GM19025 (cell line): ENCODE results near the gene GNB2.
"Not testable (repeated sequence)": the region's sequence is repeated elsewhere in the genome, so short reads cannot be mapped to it uniquely, and the experiment has no call there.

ENCODE experiments used
- ATAC-seq: cut with Tn5 transposase; IDR thresholded peaks from one replicate; pipeline ENCODE4 v1.9.1; 2021; ENCODE audit warnings: mild to moderate bottlenecking, low read depth, moderate library complexity; ENCODE audit not compliant: unreplicated experiment

Gene GNB2

GRCh38 chr7:100693312-100694097, 20.0 kb downstream of the GNB2 start:
- ATAC-seq: peak; percentile 31

GRCh38 chr7:100694098-100694745, 20.7 kb downstream of the GNB2 start, which contains the start of gene GIGYF1:
Gene GIGYF1, minus strand, starts transcription at chr7:100694250. Its CDS starts 6,012 bp downstream, at chr7:100688238.
- peak; percentile 46 for ATAC-seq

- no peak for ATAC-seq
Measured at GRCh38 chr7:100696123-100696521, 22.6 kb downstream of the GNB2 start.

DNA sequence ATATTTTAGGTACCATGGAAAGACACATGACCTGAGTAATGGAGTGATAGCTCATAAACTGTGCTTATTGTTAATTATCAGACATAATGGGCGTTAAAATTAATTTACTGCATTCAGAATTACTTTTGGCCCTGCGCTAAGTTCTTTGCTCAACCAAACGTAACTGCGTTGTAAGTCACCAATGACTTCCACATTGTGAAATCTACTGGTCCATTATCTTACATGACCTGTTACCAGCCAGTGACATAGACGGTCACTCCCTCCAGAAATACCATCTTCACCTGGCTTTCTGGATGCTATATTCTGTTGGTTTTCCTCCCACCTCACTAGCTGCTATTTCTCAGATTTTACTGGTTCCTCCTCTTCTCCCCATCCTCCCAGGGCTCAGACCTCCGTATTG, 25.5 kb downstream of the GNB2 start:
- no peak for ATAC-seq

GRCh38 chr7:100701089-100701488, 27.5 kb downstream of the GNB2 start:
- ATAC-seq: not testable (repeated sequence)

- peak; percentile 37 for ATAC-seq
Measured at GRCh38 chr7:100705320-100705752, 31.8 kb downstream of the GNB2 start.

DNA sequence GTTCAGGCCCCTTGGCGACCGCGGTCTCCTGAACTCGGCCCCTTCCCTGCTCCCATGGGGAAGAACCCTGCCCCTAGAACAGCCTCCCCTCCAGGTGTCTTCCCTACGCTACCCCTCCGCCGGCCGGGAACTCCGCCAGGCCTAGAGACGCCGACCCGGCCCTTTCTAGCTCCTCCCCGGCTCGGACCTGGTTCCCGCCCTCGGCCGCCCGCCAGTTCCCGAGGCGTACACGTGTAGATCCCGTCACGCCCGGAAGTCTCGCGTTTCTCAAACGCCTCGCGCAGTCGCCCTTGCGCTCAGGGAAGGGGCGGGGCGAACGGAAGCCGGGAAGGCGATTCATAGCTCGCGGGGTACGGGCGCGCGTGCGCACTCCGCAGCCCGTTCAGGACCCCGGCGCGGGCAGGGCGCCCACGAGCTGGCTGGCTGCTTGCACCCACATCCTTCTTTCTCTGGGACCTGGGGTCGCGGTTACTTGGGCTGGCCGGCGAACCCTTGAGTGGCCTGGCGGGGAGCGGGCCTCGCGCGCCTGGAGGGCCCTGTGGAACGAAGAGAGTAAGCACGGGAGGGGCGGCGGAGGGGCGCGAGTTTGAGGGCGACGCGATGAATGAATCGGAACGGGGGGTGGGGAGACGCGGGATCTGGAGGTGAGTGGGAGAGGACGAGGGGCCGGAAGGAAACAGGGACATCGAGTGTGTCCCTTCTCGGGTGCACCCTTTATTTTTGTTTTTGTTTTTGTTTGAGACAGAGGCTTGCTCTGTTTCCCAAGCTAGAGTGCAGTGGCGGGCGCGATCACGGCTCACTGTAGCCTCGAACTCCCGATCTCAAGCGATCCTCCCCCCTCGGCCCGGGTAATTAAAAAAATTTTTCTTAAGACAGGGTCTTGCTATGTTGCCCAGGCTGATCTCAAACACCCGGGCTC, 32.5 kb downstream of the GNB2 start, which contains the start of gene POP7:
POP7 (plus strand) TSS at position 369 of the 919 bp plus-strand sequence. CDS start 710 bp downstream, outside the sequence.
- peak; percentile 89 for ATAC-seq

- ATAC-seq: no peak
Measured at GRCh38 chr7:100706672-100707311, 33.3 kb downstream of the GNB2 start.

GRCh38 chr7:100708395-100708794, 34.9 kb downstream of the GNB2 start:
- no peak for ATAC-seq

DNA sequence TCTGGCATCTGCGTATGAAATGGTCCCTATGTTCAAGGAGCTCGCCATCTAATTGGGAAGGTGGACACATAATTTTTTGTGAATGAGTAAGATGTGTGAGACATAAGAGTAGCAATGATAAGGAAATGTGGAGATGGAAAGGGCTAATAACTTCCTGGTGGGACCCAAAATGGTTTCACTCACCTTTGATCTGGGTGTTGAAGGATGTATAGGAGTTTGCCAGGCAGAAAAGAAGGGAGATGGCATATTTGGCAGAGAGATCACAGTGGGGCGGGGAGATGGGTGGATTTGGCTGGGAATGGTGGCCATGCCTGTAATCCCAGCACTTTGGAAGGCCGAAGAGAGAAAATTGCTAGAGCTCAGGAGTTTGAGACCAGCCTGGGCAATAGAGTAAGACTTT, 36.9 kb downstream of the GNB2 start:
- ATAC-seq: no peak

- ATAC-seq: no peak
Measured at GRCh38 chr7:100711369-100711768, 37.8 kb downstream of the GNB2 start.

DNA sequence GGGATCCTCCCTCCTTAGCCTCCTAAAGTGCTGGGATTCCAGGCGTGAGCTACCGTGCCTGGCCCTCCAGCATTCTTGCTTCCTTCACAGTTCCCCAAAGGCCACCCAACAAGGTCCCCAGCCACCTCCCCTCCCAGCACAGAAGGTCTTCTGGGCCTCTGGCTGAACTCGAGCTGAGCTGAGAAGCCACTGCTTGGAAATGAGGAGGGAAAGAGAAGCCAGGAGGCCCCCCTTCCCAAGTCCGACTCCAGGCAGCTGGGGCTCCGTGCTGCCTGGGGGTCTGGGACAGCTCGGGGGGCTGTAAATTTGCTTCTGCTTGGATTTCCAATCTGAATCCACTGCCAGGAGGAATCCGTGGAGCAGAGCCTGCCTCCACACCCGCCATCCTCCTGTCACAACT, 41.2 kb downstream of the GNB2 start:
- ATAC-seq: no peak

DNA sequence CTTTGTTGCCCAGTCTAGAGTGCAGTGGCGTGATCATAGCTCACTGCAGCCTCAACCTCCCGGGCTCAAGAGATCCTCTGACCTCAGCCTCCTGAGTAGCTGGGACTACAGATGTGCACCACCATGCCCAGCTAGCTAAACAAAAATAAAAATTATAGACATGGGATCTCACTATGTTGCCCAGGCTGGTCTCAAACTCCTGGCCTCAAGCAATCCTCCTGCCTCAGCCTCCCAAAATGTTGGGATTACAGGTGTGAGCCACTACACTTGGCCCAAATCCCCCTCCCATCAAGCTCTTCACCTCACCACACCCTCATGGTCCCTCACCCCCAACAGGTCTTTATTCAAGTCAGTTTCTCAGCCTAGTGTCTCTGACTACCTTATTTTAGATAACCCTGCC, 43.5 kb downstream of the GNB2 start:
- not testable (repeated sequence) for ATAC-seq

- no peak for ATAC-seq
Measured at GRCh38 chr7:100719523-100720278, 46.2 kb downstream of the GNB2 start.

DNA sequence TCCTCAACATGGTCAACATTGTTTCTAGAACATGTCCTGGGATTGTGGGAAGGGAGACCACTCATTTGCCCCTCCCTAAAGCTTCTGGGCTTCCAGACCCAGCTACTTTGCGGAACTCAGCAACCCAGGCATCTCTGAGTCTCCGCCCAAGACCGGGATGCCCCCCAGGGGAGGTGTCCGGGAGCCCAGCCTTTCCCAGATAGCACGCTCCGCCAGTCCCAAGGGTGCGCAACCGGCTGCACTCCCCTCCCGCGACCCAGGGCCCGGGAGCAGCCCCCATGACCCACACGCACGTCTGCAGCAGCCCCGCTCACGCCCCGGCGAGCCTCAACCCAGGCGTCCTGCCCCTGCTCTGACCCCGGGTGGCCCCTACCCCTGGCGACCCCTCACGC, 46.7 kb downstream of the GNB2 start, which contains the start of gene EPO:
EPO (plus strand) TSS at position 190 of the 392 bp plus-strand sequence. CDS start 513 bp downstream, outside the sequence.
- ATAC-seq: no peak

- no peak for ATAC-seq
Measured at GRCh38 chr7:100720671-100721504, 47.3 kb downstream of the GNB2 start.

GRCh38 chr7:100721505-100721812, 47.9 kb downstream of the GNB2 start:
- ATAC-seq: no peak

GRCh38 chr7:100722480-100723212, 49.1 kb downstream of the GNB2 start:
- ATAC-seq: no peak
